ENCODE data around the gene TEX2. TPM values are rescaled to one million over a fixed set of nuclear protein-coding genes. Genes with fewer than 3 reads are reported as not detected.

The TEX2 gene
- total and polyA plus RNA-seq, 2 of the 13 experiments (the other 11 are each of a cell fraction or from before 2014, with no cell fraction given): 21.4 to 37.7 TPM

GRCh38 chr17:64145751-64146417 lies 117.2 kb downstream of the TEX2 start (continued):
- TF ChIP-seq RBAK (CRISPR knock-in tag; IDR thresholded peaks at IDR 0.05) (no peak), STAG1 (CRISPR knock-in tag; IDR thresholded peaks at IDR 0.05) (no peak; the same call in none of the 2 replicates), RAD51 (IDR thresholded peaks at IDR 0.05; ENCODE audit: borderline replicate concordance) (peak; percentile 95), ZC3H13 (CRISPR knock-in tag; IDR thresholded peaks at IDR 0.05) (peak; percentile 70; the same call in 1 of the 2 replicates), IRF2 (CRISPR knock-in tag; IDR thresholded peaks at IDR 0.05) (peak; percentile 95), ZNF678 (CRISPR knock-in tag; IDR thresholded peaks at IDR 0.05) (peak; percentile 76; the same call in 1 of the 2 replicates), TOPORS (CRISPR knock-in tag; IDR thresholded peaks at IDR 0.05) (peak; percentile 94), ESRRA (CRISPR knock-in tag; IDR thresholded peaks at IDR 0.05; ENCODE audit: low read depth) (peak; percentile 94), ARNT (IDR thresholded peaks at IDR 0.05) (no peak), GMEB1 (CRISPR knock-in tag; IDR thresholded peaks at IDR 0.05; ENCODE audit: borderline replicate concordance) (peak; percentile 70; the same call in 1 of the 2 replicates), ZSCAN21 (CRISPR knock-in tag; IDR thresholded peaks at IDR 0.05; ENCODE audit: borderline replicate concordance) (peak; percentile 96), SRF (IDR thresholded peaks at IDR 0.05; ENCODE audit: low read depth, low read length) (0 out of 2 replicates have a peak, but pooled peaks have one; percentile 30)
- TF ChIP-seq, protein P1, sequence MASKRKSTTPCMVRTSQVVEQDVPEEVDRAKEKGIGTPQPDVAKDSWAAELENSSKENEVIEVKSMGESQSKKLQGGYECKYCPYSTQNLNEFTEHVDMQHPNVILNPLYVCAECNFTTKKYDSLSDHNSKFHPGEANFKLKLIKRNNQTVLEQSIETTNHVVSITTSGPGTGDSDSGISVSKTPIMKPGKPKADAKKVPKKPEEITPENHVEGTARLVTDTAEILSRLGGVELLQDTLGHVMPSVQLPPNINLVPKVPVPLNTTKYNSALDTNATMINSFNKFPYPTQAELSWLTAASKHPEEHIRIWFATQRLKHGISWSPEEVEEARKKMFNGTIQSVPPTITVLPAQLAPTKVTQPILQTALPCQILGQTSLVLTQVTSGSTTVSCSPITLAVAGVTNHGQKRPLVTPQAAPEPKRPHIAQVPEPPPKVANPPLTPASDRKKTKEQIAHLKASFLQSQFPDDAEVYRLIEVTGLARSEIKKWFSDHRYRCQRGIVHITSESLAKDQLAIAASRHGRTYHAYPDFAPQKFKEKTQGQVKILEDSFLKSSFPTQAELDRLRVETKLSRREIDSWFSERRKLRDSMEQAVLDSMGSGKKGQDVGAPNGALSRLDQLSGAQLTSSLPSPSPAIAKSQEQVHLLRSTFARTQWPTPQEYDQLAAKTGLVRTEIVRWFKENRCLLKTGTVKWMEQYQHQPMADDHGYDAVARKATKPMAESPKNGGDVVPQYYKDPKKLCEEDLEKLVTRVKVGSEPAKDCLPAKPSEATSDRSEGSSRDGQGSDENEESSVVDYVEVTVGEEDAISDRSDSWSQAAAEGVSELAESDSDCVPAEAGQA (IDR thresholded peaks at IDR 0.05; ENCODE audit: low read depth): no peak
- TF ChIP-seq, protein P1 (CRISPR knock-in tag; IDR thresholded peaks at IDR 0.05; ENCODE audit: borderline replicate concordance): peak; percentile 94; the same call in 1 of the 2 replicates
- TF ChIP-seq, protein P2, sequence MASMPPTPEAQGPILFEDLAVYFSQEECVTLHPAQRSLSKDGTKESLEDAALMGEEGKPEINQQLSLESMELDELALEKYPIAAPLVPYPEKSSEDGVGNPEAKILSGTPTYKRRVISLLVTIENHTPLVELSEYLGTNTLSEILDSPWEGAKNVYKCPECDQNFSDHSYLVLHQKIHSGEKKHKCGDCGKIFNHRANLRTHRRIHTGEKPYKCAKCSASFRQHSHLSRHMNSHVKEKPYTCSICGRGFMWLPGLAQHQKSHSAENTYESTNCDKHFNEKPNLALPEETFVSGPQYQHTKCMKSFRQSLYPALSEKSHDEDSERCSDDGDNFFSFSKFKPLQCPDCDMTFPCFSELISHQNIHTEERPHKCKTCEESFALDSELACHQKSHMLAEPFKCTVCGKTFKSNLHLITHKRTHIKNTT (CRISPR knock-in tag; IDR thresholded peaks at IDR 0.05): peak; percentile 80; the same call in 1 of the 2 replicates
- TF ChIP-seq, protein P3, sequence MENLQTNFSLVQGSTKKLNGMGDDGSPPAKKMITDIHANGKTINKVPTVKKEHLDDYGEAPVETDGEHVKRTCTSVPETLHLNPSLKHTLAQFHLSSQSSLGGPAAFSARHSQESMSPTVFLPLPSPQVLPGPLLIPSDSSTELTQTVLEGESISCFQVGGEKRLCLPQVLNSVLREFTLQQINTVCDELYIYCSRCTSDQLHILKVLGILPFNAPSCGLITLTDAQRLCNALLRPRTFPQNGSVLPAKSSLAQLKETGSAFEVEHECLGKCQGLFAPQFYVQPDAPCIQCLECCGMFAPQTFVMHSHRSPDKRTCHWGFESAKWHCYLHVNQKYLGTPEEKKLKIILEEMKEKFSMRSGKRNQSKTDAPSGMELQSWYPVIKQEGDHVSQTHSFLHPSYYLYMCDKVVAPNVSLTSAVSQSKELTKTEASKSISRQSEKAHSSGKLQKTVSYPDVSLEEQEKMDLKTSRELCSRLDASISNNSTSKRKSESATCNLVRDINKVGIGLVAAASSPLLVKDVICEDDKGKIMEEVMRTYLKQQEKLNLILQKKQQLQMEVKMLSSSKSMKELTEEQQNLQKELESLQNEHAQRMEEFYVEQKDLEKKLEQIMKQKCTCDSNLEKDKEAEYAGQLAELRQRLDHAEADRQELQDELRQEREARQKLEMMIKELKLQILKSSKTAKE (CRISPR knock-in tag; IDR thresholded peaks at IDR 0.05; ENCODE audit: borderline replicate concordance): peak; percentile 72; the same call in 1 of the 2 replicates

Data from HepG2 (cell line).